ENCODE measurements around the gene UFM1.

The UFM1 gene

GRCh38 chr13:38412266-38412665, 62.6 kb downstream of the UFM1 start:
- H3K27me3 ChIP-seq (ENCODE audit: control insufficient read depth, insufficient read depth, low read length), result no peaks in the 10 kb centered on the region
- H3K4me3 ChIP-seq (ENCODE audit: low read length), result no peak overlapping the region
- H3K27ac ChIP-seq (ENCODE audit: low read length), result no peak overlapping the region
- H3K36me3 ChIP-seq (ENCODE audit: control insufficient read depth, insufficient read depth, low read length), result no peaks in the 10 kb centered on the region
- no peaks in the 10 kb centered on the region for H3K9me3 ChIP-seq (ENCODE audit: control insufficient read depth, insufficient read depth, low read length)
- WGBS (ENCODE audit: insufficient coverage, insufficient read length), result no CpG with 5 or more reads among the region's 1 CpG
- DNase-seq (ENCODE audit: low read depth, low spot score), result no peak
- H3K4me1 ChIP-seq (ENCODE audit: control insufficient read depth, insufficient read depth, low read length), result no peaks in the 10 kb centered on the region
